Nephron progenitor cell (in vitro differentiated cells): ENCODE measurements around the gene ZNF91.
"Not testable (repeated sequence)": the region's sequence is repeated elsewhere in the genome, so short reads cannot be mapped to it uniquely, and the experiment has no call there.

ENCODE experiments used
- DNase-seq: peaks from one replicate; pipeline ENCODE4 v3.0.0; 2021
- H3K27ac Mint-ChIP-seq: 2 replicates; pipeline ENCODE4 v1.8.0; 2021; ENCODE audit warnings: mild to moderate bottlenecking, moderate library complexity, mixed read lengths
- H3K27me3 Mint-ChIP-seq: 2 replicates; pipeline ENCODE4 v1.8.0; 2021; ENCODE audit warnings: mild to moderate bottlenecking, low read depth, mixed read lengths; ENCODE audit not compliant: poor library complexity
- H3K36me3 Mint-ChIP-seq: 2 replicates; pipeline ENCODE4 v1.8.0; 2021; ENCODE audit warnings: low read depth, mixed read lengths
- H3K4me1 Mint-ChIP-seq: 2 replicates; pipeline ENCODE4 v1.8.0; 2021; ENCODE audit warnings: mixed read lengths
- H3K4me3 Mint-ChIP-seq: 2 replicates; pipeline ENCODE4 v1.8.0; 2021; ENCODE audit warnings: mild to moderate bottlenecking, moderate library complexity, mixed read lengths
- H3K9me3 Mint-ChIP-seq: 2 replicates; pipeline ENCODE4 v1.8.0; 2021; ENCODE audit warnings: mild to moderate bottlenecking, moderate library complexity, mixed read lengths
- TF ChIP-seq, protein P1 (sequence below): fragments of 200-600 bp; sonication (generic); IDR thresholded peaks from 2 replicates; pipeline ENCODE4 v1.5.0; 2021; ENCODE audit warnings: antibody characterized with exemption

ZNF91 gene

DNA sequence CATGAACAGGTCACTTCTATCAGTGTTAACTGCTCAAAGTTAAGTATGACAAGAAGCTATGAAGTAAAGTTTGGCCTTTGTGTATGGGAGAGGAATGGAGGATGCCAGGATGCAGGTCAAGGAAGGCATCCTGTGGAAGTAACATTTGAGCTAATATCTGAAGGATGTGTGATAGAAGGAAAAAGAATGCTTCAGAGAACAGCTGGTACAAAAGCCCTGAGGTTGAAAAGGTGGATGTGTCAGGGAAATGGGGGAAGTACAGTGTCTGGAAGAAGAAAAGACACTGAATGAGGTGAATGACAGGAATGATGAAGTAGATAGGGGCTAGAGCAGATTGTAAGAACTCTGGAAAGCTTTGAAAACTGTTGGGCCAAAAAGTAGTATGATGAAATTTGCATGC, 67.1 kb downstream of the ZNF91 start:
- peaks cover 92% of the 10 kb centered on the region for H3K36me3 Mint-ChIP-seq
- TF ChIP-seq, protein P1, sequence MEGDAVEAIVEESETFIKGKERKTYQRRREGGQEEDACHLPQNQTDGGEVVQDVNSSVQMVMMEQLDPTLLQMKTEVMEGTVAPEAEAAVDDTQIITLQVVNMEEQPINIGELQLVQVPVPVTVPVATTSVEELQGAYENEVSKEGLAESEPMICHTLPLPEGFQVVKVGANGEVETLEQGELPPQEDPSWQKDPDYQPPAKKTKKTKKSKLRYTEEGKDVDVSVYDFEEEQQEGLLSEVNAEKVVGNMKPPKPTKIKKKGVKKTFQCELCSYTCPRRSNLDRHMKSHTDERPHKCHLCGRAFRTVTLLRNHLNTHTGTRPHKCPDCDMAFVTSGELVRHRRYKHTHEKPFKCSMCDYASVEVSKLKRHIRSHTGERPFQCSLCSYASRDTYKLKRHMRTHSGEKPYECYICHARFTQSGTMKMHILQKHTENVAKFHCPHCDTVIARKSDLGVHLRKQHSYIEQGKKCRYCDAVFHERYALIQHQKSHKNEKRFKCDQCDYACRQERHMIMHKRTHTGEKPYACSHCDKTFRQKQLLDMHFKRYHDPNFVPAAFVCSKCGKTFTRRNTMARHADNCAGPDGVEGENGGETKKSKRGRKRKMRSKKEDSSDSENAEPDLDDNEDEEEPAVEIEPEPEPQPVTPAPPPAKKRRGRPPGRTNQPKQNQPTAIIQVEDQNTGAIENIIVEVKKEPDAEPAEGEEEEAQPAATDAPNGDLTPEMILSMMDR: no peak
- H3K4me1 Mint-ChIP-seq: no peaks in the 10 kb centered on the region
- no peak overlapping the region for H3K27ac Mint-ChIP-seq
- H3K27me3 Mint-ChIP-seq: peaks cover 8% of the 10 kb centered on the region
- no peak overlapping the region for H3K4me3 Mint-ChIP-seq
- H3K9me3 Mint-ChIP-seq: peaks cover 95% of the 10 kb centered on the region
- DNase-seq: no peak

DNA sequence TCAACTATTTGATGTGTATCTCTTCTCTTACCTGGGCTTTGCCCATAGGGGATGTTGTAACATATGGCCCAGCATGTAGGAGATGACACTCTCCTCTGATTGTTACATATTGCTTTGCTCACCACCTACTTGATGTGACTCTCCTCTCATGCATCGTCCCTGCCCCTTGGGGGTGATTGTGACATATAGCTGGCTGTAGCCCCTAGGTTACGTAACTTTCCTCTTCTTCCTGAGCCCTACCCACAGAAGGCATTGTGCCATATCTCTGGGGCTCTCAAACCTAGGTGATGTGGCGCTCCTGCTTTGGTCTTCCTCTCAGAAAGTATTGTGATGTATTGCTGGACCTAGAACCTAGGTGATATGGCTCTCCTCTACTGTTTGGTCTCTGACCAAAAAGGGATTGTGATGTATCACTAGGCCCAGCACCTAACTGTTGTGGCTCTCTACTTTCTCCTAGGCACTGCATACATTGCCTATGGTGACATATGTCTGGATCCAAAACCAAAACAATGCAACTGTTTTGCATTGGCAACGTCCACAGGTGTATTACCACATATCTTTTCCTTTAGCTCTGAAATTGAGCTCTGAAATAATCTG, 73.2 kb downstream of the ZNF91 start:
- H3K4me1 Mint-ChIP-seq: no peaks in the 10 kb centered on the region
- TF ChIP-seq, protein P1: no peak
- peaks cover 79% of the 10 kb centered on the region for H3K9me3 Mint-ChIP-seq
- no peak for DNase-seq
- peak overlapping the region; percentile 3 for H3K27ac Mint-ChIP-seq
- H3K4me3 Mint-ChIP-seq: no peak overlapping the region
- peaks cover 51% of the 10 kb centered on the region for H3K36me3 Mint-ChIP-seq
- H3K27me3 Mint-ChIP-seq: peaks cover 8% of the 10 kb centered on the region

DNA sequence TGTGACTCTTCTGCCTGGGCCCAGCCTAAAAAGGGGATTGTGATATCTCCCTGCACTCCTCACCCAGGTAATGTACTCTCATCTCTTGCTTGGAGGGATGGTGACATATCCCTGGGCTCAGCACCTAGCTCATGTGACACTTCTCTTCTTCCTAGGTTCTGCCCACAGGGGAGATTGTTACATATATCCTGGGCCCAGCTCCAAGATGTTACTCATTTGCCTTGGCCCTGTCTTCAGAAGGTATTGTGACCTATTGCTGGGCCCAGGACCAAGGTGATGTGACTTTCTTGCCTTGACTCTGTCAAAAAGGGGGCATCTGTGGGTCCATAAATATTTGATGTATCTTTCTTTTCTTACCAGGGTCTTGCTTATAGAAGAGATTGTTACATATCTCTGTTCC, 73.9 kb downstream of the ZNF91 start:
- not testable (repeated sequence) for H3K27ac Mint-ChIP-seq, H3K27me3 Mint-ChIP-seq, DNase-seq, H3K4me3 Mint-ChIP-seq, H3K4me1 Mint-ChIP-seq
- peaks cover 44% of the 10 kb centered on the region for H3K36me3 Mint-ChIP-seq
- H3K9me3 Mint-ChIP-seq: peaks cover 77% of the 10 kb centered on the region

DNA sequence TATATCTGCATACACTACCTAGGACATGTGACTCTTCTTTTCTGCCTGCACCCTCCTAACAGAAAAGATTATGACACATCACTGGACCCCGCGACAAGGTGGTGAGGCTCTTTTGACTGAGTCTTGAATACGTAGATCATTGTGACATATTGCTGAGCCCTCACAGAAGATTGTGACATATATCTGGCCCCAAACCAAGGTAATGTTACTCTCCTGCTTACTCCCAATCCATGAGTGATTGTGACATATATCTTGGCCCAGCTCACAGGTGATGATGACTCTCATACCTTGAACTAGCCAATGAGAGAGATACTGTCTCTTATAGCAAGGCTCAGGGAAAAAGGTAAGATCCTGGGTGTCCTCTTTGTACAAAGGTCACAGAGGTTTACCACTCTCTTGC, 75.7 kb downstream of the ZNF91 start:
- not testable (repeated sequence) for H3K27ac Mint-ChIP-seq, H3K4me1 Mint-ChIP-seq, H3K27me3 Mint-ChIP-seq, H3K4me3 Mint-ChIP-seq, DNase-seq
- H3K9me3 Mint-ChIP-seq: peaks cover 71% of the 10 kb centered on the region
- H3K36me3 Mint-ChIP-seq: peaks cover 26% of the 10 kb centered on the region

DNA sequence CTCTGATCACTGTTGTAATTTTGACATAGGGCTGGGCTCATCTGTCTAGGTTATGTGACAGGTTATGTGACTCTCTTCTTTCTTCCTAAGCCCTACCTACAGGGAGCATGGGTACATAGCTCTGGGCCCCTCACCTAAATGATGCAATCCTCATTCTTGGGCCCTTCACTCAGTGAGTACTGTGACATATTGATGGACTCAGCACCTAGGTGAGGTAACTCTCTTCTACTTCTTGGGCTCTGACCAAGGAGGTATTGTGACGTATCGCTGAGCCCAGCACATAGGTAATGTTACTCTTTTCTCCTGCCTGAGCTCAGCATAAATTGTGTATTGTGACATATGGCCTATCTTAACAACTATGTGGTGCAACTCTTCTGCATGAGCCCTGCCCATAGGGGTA, 76.3 kb downstream of the ZNF91 start:
- peaks cover 20% of the 10 kb centered on the region for H3K36me3 Mint-ChIP-seq
- H3K27me3 Mint-ChIP-seq, H3K27ac Mint-ChIP-seq, H3K4me3 Mint-ChIP-seq, DNase-seq, H3K4me1 Mint-ChIP-seq: not testable (repeated sequence)
- peaks cover 66% of the 10 kb centered on the region for H3K9me3 Mint-ChIP-seq

DNA sequence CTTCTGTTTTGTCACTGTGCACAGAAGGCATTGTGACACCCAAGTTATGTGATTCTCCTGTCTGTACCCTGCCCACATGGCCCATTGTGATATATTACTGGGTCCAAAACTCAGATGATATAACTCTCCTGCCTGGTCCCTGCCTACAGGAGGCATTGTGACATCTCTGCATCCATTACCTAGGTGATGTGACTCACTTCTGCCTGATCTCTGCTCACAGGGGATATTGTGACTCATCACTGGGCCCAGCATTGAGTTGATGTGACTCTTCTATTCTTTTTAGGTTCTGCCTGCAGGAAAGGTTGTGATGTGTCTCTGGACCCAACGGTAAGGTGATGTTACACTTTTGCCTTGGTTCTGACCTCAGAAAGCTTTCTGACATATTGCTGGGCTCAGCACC, 77.1 kb downstream of the ZNF91 start:
- peaks cover 63% of the 10 kb centered on the region for H3K9me3 Mint-ChIP-seq
- TF ChIP-seq, protein P1: no peak

DNA sequence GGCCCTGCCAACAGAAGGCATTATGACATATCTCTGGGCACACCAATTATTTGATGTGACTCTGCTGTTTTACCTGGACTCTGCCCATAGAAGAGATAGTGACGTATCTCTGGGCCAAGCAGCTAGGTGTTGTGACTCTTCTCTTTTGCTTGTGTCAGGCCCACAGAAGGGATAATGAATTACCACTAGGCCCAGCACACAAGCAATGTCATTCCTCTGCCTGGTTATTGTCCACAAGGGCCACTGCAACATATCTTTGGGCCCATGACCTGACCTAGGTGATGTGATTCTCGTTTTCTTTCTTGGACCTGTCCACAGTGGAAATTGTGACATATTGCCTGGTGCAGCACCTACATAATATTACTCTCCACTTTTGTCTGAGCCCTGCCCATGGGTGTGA, 80.0 kb downstream of the ZNF91 start:
- TF ChIP-seq, protein P1: no peak
- H3K9me3 Mint-ChIP-seq: peaks cover 67% of the 10 kb centered on the region
- H3K4me3 Mint-ChIP-seq: no peak overlapping the region
- DNase-seq: no peak
- H3K4me1 Mint-ChIP-seq: no peaks in the 10 kb centered on the region
- H3K27me3 Mint-ChIP-seq: no peaks in the 10 kb centered on the region
- H3K36me3 Mint-ChIP-seq: peaks cover 9% of the 10 kb centered on the region
- no peak overlapping the region for H3K27ac Mint-ChIP-seq

More for the DNA sequence above, 77.1 kb downstream of the ZNF91 start:
- H3K4me3 Mint-ChIP-seq: no peak overlapping the region
- no peak overlapping the region for H3K27ac Mint-ChIP-seq
- peaks cover 20% of the 10 kb centered on the region for H3K36me3 Mint-ChIP-seq
- no peak for DNase-seq
- H3K4me1 Mint-ChIP-seq: no peaks in the 10 kb centered on the region
- H3K27me3 Mint-ChIP-seq: no peaks in the 10 kb centered on the region
